Neutrophil (primary cell): ENCODE results near the gene KPNB1.

Experiments used
- H3K27ac ChIP-seq: fragments of 200-600 bp; sonication (generic); 2 replicates; pipeline ENCODE4 v1.5.1; 2016; ENCODE audit warnings: mild to moderate bottlenecking, moderate library complexity
- H3K27me3 ChIP-seq: fragments of 200-600 bp; sonication (generic); 2 replicates; pipeline ENCODE4 v1.6.0; 2016; ENCODE audit warnings: mild to moderate bottlenecking
- H3K36me3 ChIP-seq: fragments of 200-600 bp; sonication (generic); 2 replicates; pipeline ENCODE4 v1.5.1; 2017
- H3K4me1 ChIP-seq, 2 experiments: fragments of 200-600 bp in 1 of 2; sonication (generic) in 1 of 2; 1 replicate in 1 of 2; 2 replicates in 1 of 2; pipeline versions ENCODE4 v1.5.1 to v1.6.1; 2013 to 2016; ENCODE audit warnings: low read depth in 1 of 2, low read length in 1 of 2, mild to moderate bottlenecking in 1 of 2, moderate library complexity in 1 of 2; ENCODE audit not compliant: control insufficient read depth in 1 of 2, insufficient read depth in 1 of 2
- H3K4me3 ChIP-seq, 2 experiments: fragments of 200-600 bp in 1 of 2; sonication (generic) in 1 of 2; 1 replicate in 1 of 2; 2 replicates in 1 of 2; pipeline ENCODE4 v1.5.1; 2013 to 2016; ENCODE audit warnings: low read depth in 1 of 2, low read length in 1 of 2, mild to moderate bottlenecking in 1 of 2, moderate library complexity in 1 of 2
- H3K9me3 ChIP-seq: fragments of 200-600 bp; sonication (generic); 2 replicates; pipeline ENCODE4 v1.5.1; 2016
- TF ChIP-seq, protein P1 (sequence below): fragments of 200-600 bp; sonication (generic); IDR thresholded peaks from 2 replicates; pipeline ENCODE4 v1.5.1; 2016; ENCODE audit warnings: antibody characterized with exemption

The KPNB1 gene

DNA sequence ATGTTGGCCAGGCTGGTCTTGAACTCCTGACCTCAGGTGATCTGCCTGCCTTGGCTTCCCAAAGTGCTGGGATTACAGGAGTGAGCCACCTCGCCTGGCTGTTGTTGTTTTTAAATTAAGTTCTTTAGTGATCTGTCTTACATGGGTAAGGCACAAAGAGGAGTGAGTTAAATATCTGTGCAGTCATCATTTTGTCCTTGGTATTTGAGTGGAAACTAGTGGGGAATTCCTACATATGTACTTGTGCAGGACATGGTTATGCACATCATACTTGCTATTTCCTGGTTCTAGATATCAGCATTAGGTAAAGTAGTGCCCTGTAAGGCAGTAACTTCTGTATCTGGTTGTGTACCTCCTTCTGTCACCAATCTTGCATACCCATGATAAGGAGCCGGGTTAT, 3.7 kb downstream of the KPNB1 start:
- Histone ChIP-seq H3K4me1 (peaks cover 40 to 41% of the 10 kb centered on the region in 2 experiments), H3K9me3 (no peaks in the 10 kb centered on the region), H3K27me3 (no peaks in the 10 kb centered on the region), H3K4me3 (no peak overlapping the region), H3K27ac (peak overlapping the region; percentile 19), H3K36me3 (peaks cover 72% of the 10 kb centered on the region)
- TF ChIP-seq, protein P1, sequence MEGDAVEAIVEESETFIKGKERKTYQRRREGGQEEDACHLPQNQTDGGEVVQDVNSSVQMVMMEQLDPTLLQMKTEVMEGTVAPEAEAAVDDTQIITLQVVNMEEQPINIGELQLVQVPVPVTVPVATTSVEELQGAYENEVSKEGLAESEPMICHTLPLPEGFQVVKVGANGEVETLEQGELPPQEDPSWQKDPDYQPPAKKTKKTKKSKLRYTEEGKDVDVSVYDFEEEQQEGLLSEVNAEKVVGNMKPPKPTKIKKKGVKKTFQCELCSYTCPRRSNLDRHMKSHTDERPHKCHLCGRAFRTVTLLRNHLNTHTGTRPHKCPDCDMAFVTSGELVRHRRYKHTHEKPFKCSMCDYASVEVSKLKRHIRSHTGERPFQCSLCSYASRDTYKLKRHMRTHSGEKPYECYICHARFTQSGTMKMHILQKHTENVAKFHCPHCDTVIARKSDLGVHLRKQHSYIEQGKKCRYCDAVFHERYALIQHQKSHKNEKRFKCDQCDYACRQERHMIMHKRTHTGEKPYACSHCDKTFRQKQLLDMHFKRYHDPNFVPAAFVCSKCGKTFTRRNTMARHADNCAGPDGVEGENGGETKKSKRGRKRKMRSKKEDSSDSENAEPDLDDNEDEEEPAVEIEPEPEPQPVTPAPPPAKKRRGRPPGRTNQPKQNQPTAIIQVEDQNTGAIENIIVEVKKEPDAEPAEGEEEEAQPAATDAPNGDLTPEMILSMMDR: no peak

DNA sequence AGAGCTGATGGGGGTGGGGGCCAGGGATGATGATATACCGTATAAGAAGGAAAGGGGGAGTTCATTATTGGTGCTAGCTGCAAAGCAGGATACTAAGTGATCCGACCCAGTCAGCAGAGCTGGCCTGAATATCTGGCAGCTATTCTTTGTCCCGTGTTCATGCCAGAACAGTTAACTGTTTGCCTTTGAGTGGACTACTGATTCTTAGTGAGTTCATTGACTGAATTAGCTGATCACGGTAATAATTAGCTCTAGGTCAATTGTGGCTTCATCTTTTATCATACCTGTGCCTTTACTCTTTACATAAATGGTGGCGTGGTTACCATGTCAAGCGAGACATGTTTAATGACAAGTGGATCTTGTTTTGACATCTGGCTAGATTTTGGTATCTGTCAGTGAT, 5.3 kb downstream of the KPNB1 start:
- H3K4me1 ChIP-seq: peaks cover 43 to 47% of the 10 kb centered on the region in 2 experiments
- H3K4me3 ChIP-seq: no peak overlapping the region
- H3K27me3 ChIP-seq: no peaks in the 10 kb centered on the region
- TF ChIP-seq, protein P1: no peak
- H3K27ac ChIP-seq: peak overlapping the region; percentile 8
- no peaks in the 10 kb centered on the region for H3K9me3 ChIP-seq
- H3K36me3 ChIP-seq: peaks cover 82% of the 10 kb centered on the region

DNA sequence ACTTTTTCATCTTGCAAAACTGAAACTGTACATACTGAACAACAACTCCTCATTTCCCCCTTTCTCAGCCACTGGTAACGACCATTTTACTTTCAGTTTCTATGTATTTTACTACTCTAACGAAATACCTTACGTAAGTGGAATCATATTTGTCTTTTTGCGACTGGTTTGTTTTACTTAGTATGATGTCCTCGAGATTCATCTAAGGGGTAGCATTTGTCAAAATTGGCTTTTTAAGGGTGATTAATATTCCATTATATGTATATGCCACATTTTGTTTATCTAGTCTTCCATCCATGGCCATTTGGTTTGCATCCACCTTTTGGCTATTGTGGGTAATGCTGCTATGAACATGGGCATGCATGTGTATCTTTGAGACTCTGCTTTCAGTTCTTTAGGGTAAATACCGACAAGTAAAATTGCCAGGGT, 10.4 kb downstream of the KPNB1 start:
- H3K36me3 ChIP-seq: peaks cover 87% of the 10 kb centered on the region
- H3K4me1 ChIP-seq: peaks cover 36 to 37% of the 10 kb centered on the region in 2 experiments
- TF ChIP-seq, protein P1: peak; percentile 47
- no peaks in the 10 kb centered on the region for H3K27me3 ChIP-seq
- H3K27ac ChIP-seq: peak overlapping the region; percentile 96
- peak overlapping the region; percentile 52 to 58 for H3K4me3 ChIP-seq
- H3K9me3 ChIP-seq: no peaks in the 10 kb centered on the region

DNA sequence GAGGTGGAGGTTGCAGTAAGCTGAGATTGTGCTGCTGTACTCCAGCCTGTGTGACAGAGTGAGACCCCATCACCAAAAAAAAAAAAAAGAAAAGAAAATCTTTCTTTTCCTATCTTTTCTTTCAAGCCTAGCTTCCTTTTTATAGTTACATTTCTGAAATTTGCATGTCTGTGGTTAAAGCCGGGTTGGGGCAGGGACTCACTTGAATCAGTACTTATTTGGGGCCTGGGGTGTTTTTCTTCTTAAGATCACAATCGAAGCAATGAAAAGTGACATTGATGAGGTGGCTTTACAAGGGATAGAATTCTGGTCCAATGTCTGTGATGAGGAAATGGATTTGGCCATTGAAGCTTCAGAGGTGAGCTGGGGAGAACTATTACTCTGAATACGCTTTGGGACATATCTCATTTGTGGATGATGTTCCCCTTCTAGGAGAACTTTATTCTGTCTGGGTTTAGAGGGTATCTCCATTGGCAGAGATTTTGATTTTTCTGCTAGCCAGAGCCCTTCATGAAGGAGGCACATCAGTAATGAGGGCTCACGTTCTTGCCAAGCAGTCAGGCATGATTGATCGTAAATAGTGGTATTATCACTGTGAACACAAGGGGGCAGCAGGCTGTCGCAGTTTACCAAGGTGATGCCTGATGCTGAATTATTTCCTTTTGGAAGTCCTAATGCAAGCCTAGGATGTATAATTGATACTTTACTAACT, 14.3 kb downstream of the KPNB1 start:
- Histone ChIP-seq H3K27ac (peak overlapping the region; percentile 96), H3K4me3 (peak overlapping the region in 1 of 2 experiments; percentile 43), H3K27me3 (no peaks in the 10 kb centered on the region), H3K9me3 (no peaks in the 10 kb centered on the region), H3K4me1 (peaks cover 71 to 73% of the 10 kb centered on the region in 2 experiments), H3K36me3 (peaks cover 73% of the 10 kb centered on the region)
- TF ChIP-seq, protein P1: peak; percentile 76

DNA sequence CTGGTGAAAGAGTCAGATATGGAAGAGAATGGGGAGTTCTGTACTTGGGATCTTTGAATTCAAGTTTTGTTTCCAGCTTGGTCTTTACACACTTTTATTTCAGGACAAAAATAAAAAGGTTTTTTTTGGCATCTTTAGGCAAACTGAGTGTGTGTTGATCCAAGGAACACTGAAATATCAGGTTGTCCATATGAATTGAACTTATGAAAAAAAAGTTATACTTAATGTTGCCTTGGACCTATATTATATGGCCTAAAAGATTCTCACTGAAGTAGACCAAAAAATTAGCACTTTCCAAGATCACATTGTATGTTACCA, 14.9 kb downstream of the KPNB1 start:
- TF ChIP-seq, protein P1: no peak

More for the DNA sequence above, 14.9 kb downstream of the KPNB1 start:
- peak overlapping the region in 1 of 2 experiments; percentile 43 for H3K4me3 ChIP-seq
- H3K27me3 ChIP-seq: no peaks in the 10 kb centered on the region
- H3K9me3 ChIP-seq: no peaks in the 10 kb centered on the region
- peak overlapping the region; percentile 96 for H3K27ac ChIP-seq
- peaks cover 71 to 73% of the 10 kb centered on the region in 2 experiments for H3K4me1 ChIP-seq
- H3K36me3 ChIP-seq: peaks cover 73% of the 10 kb centered on the region
